HG03060 (cell line): Measurements from ENCODE around the gene SYNGR3.
"Not testable (repeated sequence)": the region's sequence is repeated elsewhere in the genome, so short reads cannot be mapped to it uniquely, and the experiment has no call there.

Experiments used
- ATAC-seq: cut with Tn5 transposase; IDR thresholded peaks from one replicate; pipeline ENCODE4 v1.9.1; 2021; ENCODE audit warnings: low read depth, moderate number of reproducible peaks; ENCODE audit not compliant: unreplicated experiment

The SYNGR3 gene

GRCh38 chr16:2026461-2027023, 36.8 kb downstream of the SYNGR3 start, which contains the start of gene NHERF2:
TSS of gene NHERF2 (plus strand) at chr16:2026902. CDS start at chr16:2027006, 104 bp downstream.
- ATAC-seq: no peak

- no peak for ATAC-seq
These were observed 37.5 kb downstream of the SYNGR3 start for GRCh38 chr16:2027024-2028010.

- ATAC-seq: no peak
These were observed 38.4 kb downstream of the SYNGR3 start for GRCh38 chr16:2028146-2028545.

GRCh38 chr16:2028620-2029220, 39.0 kb downstream of the SYNGR3 start:
- no peak for ATAC-seq

- ATAC-seq: no peak
These were observed 39.6 kb downstream of the SYNGR3 start for GRCh38 chr16:2029350-2029749.

GRCh38 chr16:2030036-2030435, 40.3 kb downstream of the SYNGR3 start:
- no peak for ATAC-seq

- ATAC-seq: no peak
These were observed 41.4 kb downstream of the SYNGR3 start for GRCh38 chr16:2031081-2031577.

GRCh38 chr16:2032285-2033056, 42.7 kb downstream of the SYNGR3 start:
- ATAC-seq: no peak

- no peak for ATAC-seq
These were observed 43.5 kb downstream of the SYNGR3 start for GRCh38 chr16:2033057-2033908.

- not testable (repeated sequence) for ATAC-seq
These were observed 44.3 kb downstream of the SYNGR3 start for GRCh38 chr16:2033909-2034695.

- no peak for ATAC-seq
These were observed 45.1 kb downstream of the SYNGR3 start for GRCh38 chr16:2034696-2035430.

- no peak for ATAC-seq
These were observed 45.8 kb downstream of the SYNGR3 start for GRCh38 chr16:2035431-2036199.

GRCh38 chr16:2036200-2036966, 46.6 kb downstream of the SYNGR3 start:
- ATAC-seq: no peak

- ATAC-seq: no peak
These were observed 47.3 kb downstream of the SYNGR3 start for GRCh38 chr16:2037115-2037514.

GRCh38 chr16:2037647-2038381, 48.0 kb downstream of the SYNGR3 start:
- ATAC-seq: no peak
